ENCODE measurements around the gene ZBED1. TPM values are rescaled to one million over a fixed set of nuclear protein-coding genes. Genes with fewer than 3 reads are reported as not detected.

ZBED1 gene
- 10 to 100 TPM; 28.3 to 46.5 (median 34.2) TPM for total RNA-seq

GRCh38 chrX:2500803-2501558, at the start of gene ZBED1, which contains the start of gene DHRSX:
Gene ZBED1 (minus strand): TSS chrX:2500976. CDS start chrX:2490719, 10,257 bp downstream.
Gene DHRSX (minus strand): TSS chrX:2500976. CDS start chrX:2500925, 51 bp downstream.
- DNase-seq (ENCODE audit: low spot score) (no peak), ATAC-seq (ENCODE audit: low FRiP score) (peak; percentile 50)
- no peak for TF ChIP-seq CTCF (IDR thresholded peaks at IDR 0.05)

GRCh38 chrX:2549876-2550275, 49.1 kb upstream of the ZBED1 start:
- TF ChIP-seq CTCF (IDR thresholded peaks at IDR 0.05): no peak
- ATAC-seq (ENCODE audit: low FRiP score) (no peak), DNase-seq (ENCODE audit: low spot score) (no peak)

DNA sequence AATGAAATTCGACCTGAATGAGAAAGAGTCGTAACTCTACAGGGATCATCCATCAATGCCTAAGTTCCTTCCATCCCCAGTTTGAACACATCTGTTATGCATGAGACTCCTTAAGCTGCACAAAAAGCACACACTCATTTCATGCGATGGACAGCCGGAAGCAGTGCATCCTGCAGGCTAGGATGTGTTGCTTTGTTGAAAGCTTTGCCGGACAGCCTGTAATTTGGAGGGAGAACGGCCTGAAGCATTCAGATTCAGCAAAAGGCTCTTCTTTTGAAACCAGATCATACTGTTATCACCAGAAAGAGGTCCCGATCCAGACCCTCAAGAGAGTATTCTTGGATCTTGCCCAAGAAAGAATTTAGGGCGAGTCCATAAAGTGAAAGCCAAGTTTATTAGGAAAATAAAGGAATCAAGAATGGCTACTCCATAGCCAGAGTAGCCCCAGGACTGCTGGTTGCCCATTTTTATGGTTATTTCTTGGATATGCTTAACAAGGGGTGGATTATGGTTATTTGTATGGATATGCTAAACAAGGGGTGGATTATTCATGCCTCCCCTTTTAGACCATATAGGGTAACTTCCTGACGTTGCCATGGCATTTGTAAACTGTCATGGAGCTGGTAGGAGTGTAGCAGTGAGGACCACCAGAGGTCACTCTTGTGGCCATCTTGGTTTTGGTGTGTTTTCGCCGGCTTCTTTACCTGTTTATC, 48.1 kb upstream of the ZBED1 start:
- DNase-seq (ENCODE audit: low spot score) (no peak), ATAC-seq (ENCODE audit: low FRiP score) (no peak)
- no peak for TF ChIP-seq CTCF (IDR thresholded peaks at IDR 0.05)

GRCh38 chrX:2547736-2548135, 47.0 kb upstream of the ZBED1 start:
- DNase-seq (ENCODE audit: low spot score): no peak
- no peak for ATAC-seq (ENCODE audit: low FRiP score)
- no peak for TF ChIP-seq CTCF (IDR thresholded peaks at IDR 0.05)

GRCh38 chrX:2546496-2546895, 45.7 kb upstream of the ZBED1 start:
- no peak for ATAC-seq (ENCODE audit: low FRiP score)
- no peak for TF ChIP-seq CTCF (IDR thresholded peaks at IDR 0.05)

GRCh38 chrX:2545144-2545543, 44.4 kb upstream of the ZBED1 start:
- TF ChIP-seq CTCF (IDR thresholded peaks at IDR 0.05): no peak
- no peak for ATAC-seq (ENCODE audit: low FRiP score)

More at GRCh38 chrX:2546496-2546895, 45.7 kb upstream of the ZBED1 start:
- DNase-seq (ENCODE audit: low spot score): no peak

More at GRCh38 chrX:2545144-2545543, 44.4 kb upstream of the ZBED1 start:
- no peak for DNase-seq (ENCODE audit: low spot score)

Data from omental fat pad (tissue), 4 donors.